H9 (cell line): ENCODE measurements around the gene MYO1D. TPM values are rescaled to one million over a fixed set of nuclear protein-coding genes. Genes with fewer than 3 reads are reported as not detected.

Experiments
- DNase-seq: peaks from one replicate; pipeline ENCODE4 v3.0.0-alpha.2; 2017
- H2AFZ ChIP-seq: one replicate; pipeline ENCODE4 v1.6.1; 2013; ENCODE audit warnings: mild to moderate bottlenecking, low read length, control low read depth, moderate library complexity
- H2AK5ac ChIP-seq: 2 replicates; pipeline ENCODE4 v1.6.1; 2013; ENCODE audit warnings: low read length, control low read depth, mixed read lengths; ENCODE audit not compliant: insufficient read length
- H2BK120ac ChIP-seq: one replicate; pipeline ENCODE4 v1.6.1; 2013; ENCODE audit warnings: low read depth, mild to moderate bottlenecking, low read length, control low read depth, inconsistent platforms; ENCODE audit not compliant: poor library complexity, severe bottlenecking
- H2BK12ac ChIP-seq: 2 replicates; pipeline ENCODE4 v1.6.1; 2013; ENCODE audit warnings: low read length, control low read depth, mixed read lengths, low read depth; ENCODE audit not compliant: insufficient read length
- H2BK15ac ChIP-seq: 2 replicates; pipeline ENCODE4 v1.6.1; 2013; ENCODE audit warnings: low read depth, low read length, control low read depth
- H2BK20ac ChIP-seq: one replicate; pipeline ENCODE4 v1.6.1; 2013; ENCODE audit warnings: low read depth, mild to moderate bottlenecking, low read length, control low read depth, inconsistent platforms; ENCODE audit not compliant: poor library complexity, severe bottlenecking
- H2BK5ac ChIP-seq: 2 replicates; pipeline ENCODE4 v1.6.1; 2013; ENCODE audit warnings: low read length, control low read depth, mixed read lengths; ENCODE audit not compliant: insufficient read length
- H3K14ac ChIP-seq: 2 replicates; pipeline ENCODE4 v1.6.1; 2013; ENCODE audit warnings: low read length, control low read depth; ENCODE audit not compliant: insufficient read depth
- H3K18ac ChIP-seq: 2 replicates; pipeline ENCODE4 v1.6.1; 2013; ENCODE audit warnings: low read depth, mild to moderate bottlenecking, mixed read lengths, low read length, control low read depth; ENCODE audit not compliant: insufficient read length
- H3K23ac ChIP-seq: 2 replicates; pipeline ENCODE4 v1.6.1; 2013; ENCODE audit warnings: low read length, control low read depth, mixed read lengths, low read depth; ENCODE audit not compliant: insufficient read length
- H3K23me2 ChIP-seq: 2 replicates; pipeline ENCODE4 v1.6.1; 2013; ENCODE audit warnings: low read depth, mild to moderate bottlenecking, mixed read lengths, low read length, control low read depth; ENCODE audit not compliant: insufficient read length, poor library complexity, severe bottlenecking
- H3K27ac ChIP-seq: 2 replicates; pipeline ENCODE4 v1.5.1; 2013; ENCODE audit warnings: low read length, control low read depth, mixed read lengths, low read depth; ENCODE audit not compliant: insufficient read length
- H3K27me3 ChIP-seq: 2 replicates; pipeline ENCODE4 v1.6.1; 2013; ENCODE audit warnings: low read length, control low read depth, inconsistent platforms; ENCODE audit not compliant: insufficient read depth
- H3K4ac ChIP-seq: 2 replicates; pipeline ENCODE4 v1.6.1; 2013; ENCODE audit warnings: low read depth, mild to moderate bottlenecking, control low read depth, inconsistent platforms, low read length, moderate library complexity
- H3K4me1 ChIP-seq: 2 replicates; pipeline ENCODE4 v1.6.1; 2013; ENCODE audit warnings: low read length, control low read depth, inconsistent platforms; ENCODE audit not compliant: insufficient read depth
- H3K4me2 ChIP-seq: 2 replicates; pipeline ENCODE4 v1.6.1; 2013; ENCODE audit warnings: low read length, control low read depth, mixed read lengths; ENCODE audit not compliant: insufficient read length, insufficient read depth
- H3K56ac ChIP-seq: 2 replicates; pipeline ENCODE4 v1.6.1; 2013; ENCODE audit warnings: low read depth, mild to moderate bottlenecking, mixed read lengths, low read length, control low read depth; ENCODE audit not compliant: insufficient read length
- H3K79me1 ChIP-seq: 2 replicates; pipeline ENCODE4 v1.6.1; 2013; ENCODE audit warnings: low read depth, mild to moderate bottlenecking, moderate library complexity, low read length, control low read depth, inconsistent platforms; ENCODE audit not compliant: insufficient read depth, poor library complexity, severe bottlenecking
- H3K79me2 ChIP-seq: 2 replicates; pipeline ENCODE4 v1.6.1; 2013; ENCODE audit warnings: low read length, control low read depth, inconsistent platforms; ENCODE audit not compliant: insufficient read depth
- H3K9ac ChIP-seq: 2 replicates; pipeline ENCODE4 v1.6.1; 2013; ENCODE audit warnings: low read length, control low read depth, mixed read lengths; ENCODE audit not compliant: insufficient read length; ENCODE audit errors: extremely low read depth
- H3K9me3 ChIP-seq: one replicate; pipeline ENCODE4 v1.6.1; 2013; ENCODE audit warnings: low read depth, low read length, inconsistent platforms; ENCODE audit not compliant: control insufficient read depth
- H3T11ph ChIP-seq: one replicate; pipeline ENCODE4 v1.6.1; 2013; ENCODE audit warnings: mild to moderate bottlenecking, low read length, control low read depth, inconsistent platforms
- H4K20me1 ChIP-seq: one replicate; pipeline ENCODE4 v1.6.1; 2013; ENCODE audit not compliant: control insufficient read depth, insufficient read length, insufficient read depth
- H4K5ac ChIP-seq: 2 replicates; pipeline ENCODE4 v1.6.1; 2013; ENCODE audit warnings: low read depth, mild to moderate bottlenecking, mixed read lengths, low read length, control low read depth; ENCODE audit not compliant: insufficient read length
- H4K8ac ChIP-seq: replicated peaks from 2 replicates; pipeline ENCODE4 v1.6.1; 2013; ENCODE audit warnings: low read length, control low read depth, mixed read lengths, low read depth; ENCODE audit not compliant: insufficient read length
- H4K91ac ChIP-seq: 2 replicates; pipeline ENCODE4 v1.6.1; 2013; ENCODE audit warnings: low read depth, mild to moderate bottlenecking, moderate library complexity, mixed read lengths, low read length, control low read depth; ENCODE audit not compliant: insufficient read length
- H3K27ac Mint-ChIP-seq, 3 experiments: 2 replicates in 2 of 3; 3 replicates in 1 of 3; pipeline ENCODE4 v1.8.0; 2020 to 2021; ENCODE audit warnings: mixed read lengths in 3 of 3, mild to moderate bottlenecking in 1 of 3, moderate library complexity in 1 of 3
- H3K27me3 Mint-ChIP-seq: 2 replicates; pipeline ENCODE4 v1.8.0; 2021; ENCODE audit warnings: low read depth, mild to moderate bottlenecking, moderate library complexity, mixed read lengths
- H3K36me3 Mint-ChIP-seq, 3 experiments: 2 replicates in 2 of 3; 3 replicates in 1 of 3; pipeline ENCODE4 v1.8.0; 2020 to 2021; ENCODE audit warnings: low read depth in 3 of 3, mixed read lengths in 3 of 3; ENCODE audit not compliant: insufficient read depth in 1 of 3
- H3K4me1 Mint-ChIP-seq, 2 experiments: 2 replicates each; pipeline ENCODE4 v1.8.0; 2020; ENCODE audit warnings: mixed read lengths in 2 of 2
- H3K4me3 Mint-ChIP-seq, 2 experiments: 2 replicates in 1 of 2; 3 replicates in 1 of 2; pipeline ENCODE4 v1.8.0; 2020 to 2021; ENCODE audit warnings: mild to moderate bottlenecking in 2 of 2, mixed read lengths in 2 of 2, moderate library complexity in 1 of 2
- H3K9me3 Mint-ChIP-seq, 2 experiments: 2 replicates in 1 of 2; 3 replicates in 1 of 2; pipeline ENCODE4 v1.8.0; 2020; ENCODE audit warnings: mild to moderate bottlenecking in 2 of 2, mixed read lengths in 2 of 2, moderate library complexity in 1 of 2
- CTCF ChIP-seq: fragments of 200-600 bp; sonication (generic); conservative IDR thresholded peaks from 3 replicates; pipeline ENCODE4 v1.8.0; 2021; ENCODE audit warnings: antibody characterized with exemption, mild to moderate bottlenecking
- WGBS: extraction: QIAGEN DNeasy Blood & Tissue Kit; methylation state at CpG from one replicate; pipeline ENCODE4 v1.1.7; 2013; ENCODE audit warnings: missing lambda C conversion rate, low lambda C conversion rate, mixed read lengths; ENCODE audit not compliant: insufficient read length; ENCODE audit errors: extremely low coverage; 5-methylcytosine and 5-hydroxymethylcytosine counted together
- total RNA-seq: library from RNA; stranded (reverse); gene quantifications from 2 replicates; pipeline ENCODE4 v1.2.1, GENCODE V29; 2021

Gene MYO1D
- total RNA-seq, 1 experiment from 2014 or later, result 19.0 TPM

- Histone ChIP-seq H2AK5ac (no peak overlapping the region), H2BK120ac (no peak overlapping the region), H3K56ac (no peak overlapping the region), H3T11ph (no peak overlapping the region), H3K4me2 (no peak overlapping the region), H4K91ac (no peak overlapping the region), H3K23ac (no peak overlapping the region), H4K20me1 (no peaks in the 10 kb centered on the region), H2BK5ac (no peak overlapping the region), H2BK12ac (no peak overlapping the region), H3K23me2 (no peaks in the 10 kb centered on the region), H4K8ac (no peak overlapping the region), H2AFZ (no peak overlapping the region), H2BK15ac (no peak overlapping the region), H3K79me2 (no peaks in the 10 kb centered on the region; the same call in 1 of the 2 replicates), H3K4ac (no peak overlapping the region), H3K79me1 (no peaks in the 10 kb centered on the region), H3K27ac (no peak overlapping the region), H3K9ac (no peak overlapping the region), H3K27me3 (no peaks in the 10 kb centered on the region), H2BK20ac (no peak overlapping the region), H3K4me1 (peaks cover 2% of the 10 kb centered on the region; the same call in 1 of the 2 replicates), H4K5ac (no peak overlapping the region), H3K14ac (no peak overlapping the region; the same call in 1 of the 2 replicates), H3K18ac (no peak overlapping the region), H3K9me3 (no peaks in the 10 kb centered on the region)
- peaks cover 0 to 2% (median 0%) of the 10 kb centered on the region in 3 experiments; a peak in 1 of 7 replicates for H3K36me3 Mint-ChIP-seq
- 0 out of 7 replicates have a peak overlapping the region, but pooled peaks of 1 of the 3 experiments have one; percentile 12 for H3K27ac Mint-ChIP-seq
- H3K4me3 Mint-ChIP-seq, result no peak overlapping the region
- peaks cover 0 to 3% of the 10 kb centered on the region in 2 experiments; a peak in 1 of 4 replicates for H3K4me1 Mint-ChIP-seq
- no peaks in the 10 kb centered on the region for H3K27me3 Mint-ChIP-seq
- DNase-seq, result no peak
- no peak for TF ChIP-seq CTCF
- no peaks in the 10 kb centered on the region for H3K9me3 Mint-ChIP-seq
- WGBS, result no CpG with 5 or more reads among the region's 4 CpGs
Measured at GRCh38 chr17:32833526-32833925, 43.4 kb downstream of the MYO1D start.
